Ascending aorta (tissue), 2 donors: ENCODE measurements around the gene LITAF. TPM values are rescaled to one million over a fixed set of nuclear protein-coding genes. Genes with fewer than 3 reads are reported as not detected.

Experiments
- DNase-seq, 2 donors: peaks; one replicate each; pipeline ENCODE4 v3.0.0-alpha.2; 2019; ENCODE audit warnings: low spot score in 2 of 2
- H3K27ac ChIP-seq, 2 donors: fragments of 200-600 bp; sonication (generic); one replicate each; pipeline ENCODE4 v1.5.1; 2016 to 2017; ENCODE audit warnings: mild to moderate bottlenecking in 1 of 2
- H3K27me3 ChIP-seq: fragments of 200-600 bp; sonication (generic); one replicate; pipeline ENCODE4 v1.5.1; 2017
- H3K36me3 ChIP-seq, 2 donors: fragments of 200-600 bp; sonication (generic); one replicate each; pipeline ENCODE4 v1.5.1; 2016
- H3K4me1 ChIP-seq, 2 donors: fragments of 200-600 bp; sonication (generic); one replicate each; pipeline ENCODE4 v1.5.1; 2016 to 2017; ENCODE audit warnings: mild to moderate bottlenecking in 1 of 2
- H3K4me3 ChIP-seq, 2 donors: fragments of 200-600 bp; sonication (generic); one replicate each; pipeline ENCODE4 v1.5.1; 2016 to 2017; ENCODE audit warnings: mild to moderate bottlenecking in 1 of 2
- H3K9me3 ChIP-seq, 2 donors: fragments of 200-600 bp; sonication (generic); one replicate each; pipeline ENCODE4 v1.5.1; 2016
- intact Hi-C: fragments of 100-400 bp; cut with DNase I; formaldehyde crosslinking; loops from one replicate; pipeline ENCODE4 v1.15.1; 2023
- total RNA-seq: library from RNA; depleted of rRNA; stranded (reverse); fragments of >200 nt; gene quantifications from one replicate; pipeline ENCODE4 v1.1.0, GENCODE V29; 2016
- TF ChIP-seq, protein P1 (sequence below), 3 experiments: fragments of 200-600 bp in 2 of 3; fragments of 450-650 bp in 1 of 3; sonication (generic) in 2 of 3; IDR thresholded peaks; one replicate each; pipeline ENCODE4 v1.5.1; 2016 to 2019; ENCODE audit warnings: antibody characterized with exemption in 3 of 3, mild to moderate bottlenecking in 1 of 3, moderate library complexity in 1 of 3

The LITAF gene
- 40.7 TPM for total RNA-seq

DNA sequence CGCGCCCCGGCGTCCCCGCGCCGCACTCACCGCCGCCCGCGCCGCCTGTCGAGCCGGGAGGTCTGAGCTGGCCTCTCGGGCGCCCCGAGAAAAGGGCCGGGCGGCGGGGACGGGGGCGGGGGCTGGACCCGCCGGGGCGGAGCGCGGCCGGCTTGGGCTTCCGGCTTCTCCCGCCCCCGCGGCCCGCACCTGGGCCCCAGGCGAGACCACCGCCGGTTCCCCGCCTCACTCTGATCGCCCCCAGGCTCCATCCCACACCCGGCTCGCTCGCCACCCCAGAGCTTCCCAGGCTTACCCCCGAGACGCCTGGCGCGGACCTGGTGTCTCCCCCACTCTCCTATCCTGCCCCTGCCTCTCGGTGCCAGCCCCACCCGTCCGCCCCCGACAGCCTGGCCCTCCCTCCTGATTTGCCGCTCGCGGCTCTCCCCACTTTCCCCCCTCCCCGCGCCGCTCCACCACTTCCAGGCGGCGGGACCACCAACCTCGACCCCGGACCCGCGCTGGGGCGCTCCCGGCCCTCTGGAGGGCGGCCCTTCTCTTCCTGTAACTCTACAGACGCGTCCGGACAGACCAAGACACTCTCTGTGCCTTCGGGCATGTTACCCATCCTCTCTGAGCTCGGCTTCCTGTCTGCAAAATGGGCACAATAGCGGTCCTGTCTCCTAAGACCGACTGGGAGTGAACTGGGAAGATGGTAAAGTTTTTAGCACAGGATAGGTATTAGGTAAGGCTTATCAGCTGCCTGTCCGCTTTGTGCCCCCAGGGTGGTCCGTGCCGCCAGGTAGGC, at the start of gene LITAF:
Gene LITAF, minus strand, starts transcription at position 64 of the 787 bp plus-strand sequence. CDS start 30,189 bp downstream, outside the sequence.
- intact Hi-C loops = loop anchor here (2.0 kb wide), 1 partner anchor 54 kb away; no protein-coding TSS in a partner anchor
- DNase-seq = peak in 1 of 2 donors; percentile 80
- TF ChIP-seq, protein P1, sequence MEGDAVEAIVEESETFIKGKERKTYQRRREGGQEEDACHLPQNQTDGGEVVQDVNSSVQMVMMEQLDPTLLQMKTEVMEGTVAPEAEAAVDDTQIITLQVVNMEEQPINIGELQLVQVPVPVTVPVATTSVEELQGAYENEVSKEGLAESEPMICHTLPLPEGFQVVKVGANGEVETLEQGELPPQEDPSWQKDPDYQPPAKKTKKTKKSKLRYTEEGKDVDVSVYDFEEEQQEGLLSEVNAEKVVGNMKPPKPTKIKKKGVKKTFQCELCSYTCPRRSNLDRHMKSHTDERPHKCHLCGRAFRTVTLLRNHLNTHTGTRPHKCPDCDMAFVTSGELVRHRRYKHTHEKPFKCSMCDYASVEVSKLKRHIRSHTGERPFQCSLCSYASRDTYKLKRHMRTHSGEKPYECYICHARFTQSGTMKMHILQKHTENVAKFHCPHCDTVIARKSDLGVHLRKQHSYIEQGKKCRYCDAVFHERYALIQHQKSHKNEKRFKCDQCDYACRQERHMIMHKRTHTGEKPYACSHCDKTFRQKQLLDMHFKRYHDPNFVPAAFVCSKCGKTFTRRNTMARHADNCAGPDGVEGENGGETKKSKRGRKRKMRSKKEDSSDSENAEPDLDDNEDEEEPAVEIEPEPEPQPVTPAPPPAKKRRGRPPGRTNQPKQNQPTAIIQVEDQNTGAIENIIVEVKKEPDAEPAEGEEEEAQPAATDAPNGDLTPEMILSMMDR (IDR thresholded peaks at IDR 0.05) = no peak

DNA sequence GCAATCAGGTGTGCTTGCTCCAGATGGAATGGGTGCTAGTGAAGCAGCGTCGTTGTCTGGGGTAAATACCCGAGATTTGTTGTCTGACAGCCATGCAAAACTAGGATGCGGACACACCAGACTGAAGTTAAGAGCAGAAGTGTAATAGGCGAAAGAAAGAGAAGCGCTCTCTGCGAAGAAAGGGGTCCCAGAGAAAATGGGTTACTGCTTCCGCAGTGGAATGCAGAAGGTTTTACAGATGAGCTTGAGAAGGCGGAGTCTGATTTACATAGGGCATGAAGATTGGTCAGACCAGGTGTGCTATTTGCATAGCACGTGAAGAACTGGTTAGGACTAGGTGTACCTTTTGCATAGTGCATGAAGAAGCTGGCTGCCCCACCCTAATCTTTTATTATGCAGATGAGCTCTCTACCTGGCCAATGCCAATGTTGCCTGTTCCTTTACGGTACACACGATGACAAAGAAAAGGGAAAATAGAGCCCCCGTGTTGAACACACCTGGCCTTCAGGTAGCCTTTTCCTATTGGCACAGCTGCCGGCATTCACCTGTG, 49.5 kb upstream of the LITAF start:
- intact Hi-C loops = no loop called here
- H3K4me1 ChIP-seq = peaks cover 14 to 22% of the 10 kb centered on the region in 2 donors

More for the DNA sequence above, at the start of gene LITAF:
- Histone ChIP-seq H3K4me3 (peak within 1 kb of the TSS; percentile 86 to 98), H3K27ac (peak within 1 kb of the TSS; percentile 98), H3K9me3 (no peaks in the 10 kb centered on the region), H3K36me3 (no peaks in the 10 kb centered on the region), H3K4me1 (peaks cover 3 to 22% of the 10 kb centered on the region in 2 donors), H3K27me3 (no peaks in the 10 kb centered on the region)

DNA sequence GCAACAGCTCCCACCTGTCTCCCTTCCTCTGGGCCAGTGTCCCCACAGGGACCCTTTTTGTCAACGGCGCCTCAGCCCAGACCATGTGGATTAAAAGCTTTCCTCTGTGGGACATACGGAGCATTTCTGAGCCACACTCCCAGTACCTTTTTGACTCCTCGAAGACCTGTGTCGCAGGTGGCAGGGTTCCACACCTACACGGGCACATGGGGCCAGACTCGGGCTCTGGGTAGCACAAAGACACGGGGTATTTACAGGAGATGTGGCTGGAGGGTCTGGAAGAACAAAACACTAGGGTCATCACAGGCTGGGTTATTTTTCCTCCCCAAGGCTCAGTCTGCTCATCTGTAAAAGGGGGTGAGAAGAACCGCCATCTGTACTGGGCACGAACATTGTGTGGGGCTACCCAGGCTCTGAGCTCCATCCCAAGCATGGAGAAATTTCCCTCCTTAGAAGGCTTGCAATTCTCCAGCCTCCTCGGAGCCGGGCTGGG, 49.0 kb upstream of the LITAF start:
- H3K27me3 ChIP-seq = no peaks in the 10 kb centered on the region
- intact Hi-C loops = no loop called here
- TF ChIP-seq, protein P1 (IDR thresholded peaks at IDR 0.05) = no peak
- no peak for DNase-seq
- no peak overlapping the region for H3K4me3 ChIP-seq
- peaks cover 9 to 17% of the 10 kb centered on the region in 2 donors for H3K4me1 ChIP-seq
- no peaks in the 10 kb centered on the region for H3K9me3 ChIP-seq
- no peak overlapping the region for H3K27ac ChIP-seq
- no peaks in the 10 kb centered on the region for H3K36me3 ChIP-seq

More for the DNA sequence above, 49.5 kb upstream of the LITAF start:
- Histone ChIP-seq H3K36me3 (no peaks in the 10 kb centered on the region), H3K4me3 (no peak overlapping the region), H3K27ac (no peak overlapping the region), H3K9me3 (no peaks in the 10 kb centered on the region), H3K27me3 (no peaks in the 10 kb centered on the region)
- TF ChIP-seq, protein P1 (IDR thresholded peaks at IDR 0.05) = no peak
- DNase-seq = no peak

DNA sequence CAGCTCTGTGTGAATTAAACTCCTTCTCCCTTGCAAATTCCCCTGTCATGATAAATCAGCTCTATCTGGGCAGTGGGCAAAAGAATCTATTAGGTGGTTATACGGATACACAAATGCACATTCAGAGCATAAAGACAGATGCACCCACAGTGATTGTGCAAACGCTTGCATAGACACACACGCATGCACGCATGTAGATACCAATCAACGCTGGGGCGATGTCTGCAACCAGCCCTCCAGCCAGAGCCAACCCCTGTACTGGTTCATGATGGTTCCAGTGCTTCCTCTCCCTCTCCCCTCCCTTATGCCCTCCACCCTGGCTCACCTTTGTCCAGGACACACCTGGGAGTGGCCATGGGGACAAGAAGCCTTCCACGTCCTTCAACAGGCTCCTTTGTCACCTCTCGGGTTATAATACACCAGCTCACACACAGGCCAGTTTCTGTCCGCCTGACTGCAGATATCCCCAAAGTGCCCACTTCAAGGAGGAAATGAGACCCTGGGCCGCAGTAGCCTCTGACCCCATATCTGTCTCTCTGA, 48.5 kb upstream of the LITAF start:
- H3K4me3 ChIP-seq = no peak overlapping the region
- H3K27ac ChIP-seq = no peak overlapping the region
- no peaks in the 10 kb centered on the region for H3K9me3 ChIP-seq
- H3K4me1 ChIP-seq = peaks cover 6 to 14% of the 10 kb centered on the region in 2 donors
- TF ChIP-seq, protein P1 (IDR thresholded peaks at IDR 0.05) = no peak
- DNase-seq = no peak
- intact Hi-C loops = no loop called here
- no peaks in the 10 kb centered on the region for H3K27me3 ChIP-seq
- H3K36me3 ChIP-seq = no peaks in the 10 kb centered on the region

DNA sequence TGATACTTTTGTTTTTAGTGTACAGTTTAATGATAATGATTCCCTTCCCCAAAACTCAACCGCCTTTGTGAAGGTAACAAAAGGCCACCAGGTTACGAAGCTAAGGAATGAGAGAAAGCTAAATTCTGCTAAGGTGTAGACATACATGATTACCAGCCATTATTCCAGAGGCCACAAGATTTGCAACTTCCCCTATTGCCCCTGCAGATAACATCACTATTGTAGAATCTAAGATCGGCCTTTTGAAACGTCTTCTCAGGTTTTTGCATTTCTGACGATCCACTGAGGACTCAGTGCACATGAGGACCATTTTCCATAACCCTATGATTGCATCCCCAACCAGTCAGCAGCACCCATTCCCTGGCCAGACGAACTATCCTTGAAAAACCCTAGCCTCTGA, 47.6 kb upstream of the LITAF start:
- Histone ChIP-seq H3K4me1 (peaks cover 6 to 9% of the 10 kb centered on the region in 2 donors), H3K36me3 (no peaks in the 10 kb centered on the region), H3K27ac (no peak overlapping the region), H3K9me3 (no peaks in the 10 kb centered on the region), H3K4me3 (no peak overlapping the region), H3K27me3 (no peaks in the 10 kb centered on the region)
- TF ChIP-seq, protein P1 (IDR thresholded peaks at IDR 0.05) = no peak
- intact Hi-C loops = no loop called here
- DNase-seq = no peak
